HCT116 (cell line): ENCODE data around the gene BLOC1S2. TPM values are rescaled to one million over a fixed set of nuclear protein-coding genes. Genes with fewer than 3 reads are reported as not detected.

Source experiments
- ATAC-seq: fragments of 200-7000 bp; cut with Tn5 transposase; 2 replicates; pipeline ENCODE4 v1.9.1; 2020; ENCODE audit warnings: mild to moderate bottlenecking, moderate library complexity
- BruUV-seq: library from RNA; stranded (reverse); fragments of 400-500 nt; replicated peaks from 2 replicates; lab custom pipeline; 2021; lab: Mats Ljungman, UMichigan
- CTCF ChIA-PET: fragments of 300-600 bp; sonication (Branson Sonifier 250); formaldehyde crosslinking; loops from one replicate; lab custom pipeline; 2021; ENCODE audit warnings: antibody characterized with exemption; lab: Charles Lee
- POLR2A ChIA-PET: fragments of 300-600, 350-600 bp; sonication (Branson Sonifier 250); formaldehyde crosslinking; loops from one replicate; lab custom pipeline; 2021; ENCODE audit warnings: antibody characterized with exemption; lab: Charles Lee
- RAD21 ChIA-PET, 2 experiments: fragments of 300-600 bp; sonication (Branson Sonifier 250); formaldehyde crosslinking; loops; one replicate each; lab custom pipeline; 2023; ENCODE audit warnings: low total read pairs in 2 of 2; ENCODE audit not compliant: uncharacterized antibody in 2 of 2, unreplicated experiment in 2 of 2, low non-redundant PET in 1 of 2; lab: Charles Lee
- DNase-seq: peaks from one replicate; pipeline ENCODE4 v3.0.0-alpha.2; 2010; ENCODE audit warnings: low read depth, low spot score
- H2AFZ ChIP-seq: fragments of 200-600 bp; shearing (Covaris generic), sonication (generic); 2 replicates; pipeline ENCODE4 v1.6.1; 2017; ENCODE audit warnings: low read depth, mixed run types, mixed read lengths, antibody characterized with exemption, low read length; ENCODE audit not compliant: poor library complexity, severe bottlenecking
- H3K27ac ChIP-seq: 2 replicates; pipeline ENCODE4 v1.5.1; 2012; ENCODE audit warnings: low read depth, low read length
- H3K27me3 ChIP-seq: fragments of 200-600 bp; sonication (generic); 2 replicates; pipeline ENCODE4 v1.6.1; 2016; ENCODE audit warnings: mixed run types, low read length, mixed read lengths; ENCODE audit not compliant: insufficient read depth
- H3K36me3 ChIP-seq, 2 experiments: fragments of 200-500 bp in 1 of 2; fragments of 200-600 bp in 1 of 2; sonication (Bioruptor generic) in 1 of 2; sonication (generic) in 1 of 2; 2 replicates each; pipeline versions ENCODE4 v1.5.1 to v1.6.1; 2014 to 2016; ENCODE audit warnings: low read length in 2 of 2, inconsistent platforms in 1 of 2, mixed read lengths in 1 of 2, mixed run types in 1 of 2; ENCODE audit not compliant: insufficient read depth in 2 of 2, control insufficient read depth in 1 of 2
- H3K4me1 ChIP-seq, 2 experiments: fragments of 200-600 bp in 1 of 2; sonication (generic) in 1 of 2; 2 replicates each; pipeline versions ENCODE4 v1.5.1 to v1.6.1; 2012 to 2017; ENCODE audit warnings: low read length in 2 of 2, inconsistent platforms in 1 of 2, mild to moderate bottlenecking in 1 of 2, mixed read lengths in 1 of 2, mixed run types in 1 of 2, moderate library complexity in 1 of 2; ENCODE audit not compliant: insufficient read depth in 2 of 2, control insufficient read depth in 1 of 2
- H3K4me2 ChIP-seq: fragments of 200-600 bp; sonication (generic); 2 replicates; pipeline ENCODE4 v1.6.1; 2017; ENCODE audit warnings: mixed run types, low read length, mixed read lengths
- H3K4me3 ChIP-seq, 2 experiments: fragments of 200-600 bp in 1 of 2; sonication (generic) in 1 of 2; replicated peaks in 1 of 2; 2 replicates each; pipeline ENCODE4 v1.5.1; 2011 to 2016; ENCODE audit warnings: low read length in 2 of 2, control low read depth in 1 of 2, low read depth in 1 of 2, mild to moderate bottlenecking in 1 of 2, mixed read lengths in 1 of 2, mixed run types in 1 of 2
- H3K79me2 ChIP-seq: fragments of 200-600 bp; sonication (generic); 2 replicates; pipeline ENCODE4 v1.6.1; 2017; ENCODE audit warnings: mild to moderate bottlenecking, mixed run types, low read length, moderate library complexity, mixed read lengths; ENCODE audit not compliant: insufficient read depth
- H3K9ac ChIP-seq: fragments of 200-600 bp; sonication (generic); 2 replicates; pipeline ENCODE4 v1.6.1; 2016; ENCODE audit warnings: low read length, mixed read lengths
- H3K9me2 ChIP-seq: fragments of 200-600 bp; sonication (generic), shearing (Covaris generic); 2 replicates; pipeline ENCODE4 v1.6.1; 2017; ENCODE audit warnings: mixed run types, mild to moderate bottlenecking, moderate library complexity; ENCODE audit not compliant: insufficient read depth
- H3K9me3 ChIP-seq, 2 experiments: fragments of 200-500 bp in 1 of 2; fragments of 200-600 bp in 1 of 2; sonication (Bioruptor generic) in 1 of 2; sonication (generic) in 1 of 2; 2 replicates each; pipeline ENCODE4 v1.6.1; 2014 to 2017; ENCODE audit warnings: low read length in 2 of 2, mixed read lengths in 2 of 2, inconsistent platforms in 1 of 2, low read depth in 1 of 2, mild to moderate bottlenecking in 1 of 2, mixed run types in 1 of 2, moderate library complexity in 1 of 2; ENCODE audit not compliant: control insufficient read depth in 1 of 2, insufficient read depth in 1 of 2
- H4K20me1 ChIP-seq: fragments of 200-600 bp; sonication (generic), shearing (Covaris generic); 2 replicates; pipeline ENCODE4 v1.6.1; 2017; ENCODE audit warnings: mixed run types, mild to moderate bottlenecking, moderate library complexity; ENCODE audit not compliant: insufficient read depth
- ATF3 ChIP-seq: IDR thresholded peaks from 2 replicates; pipeline ENCODE4 v1.6.1; 2012
- CBX3 ChIP-seq: IDR thresholded peaks from 2 replicates; pipeline ENCODE4 v1.6.1; 2012; ENCODE audit warnings: low read depth
- ELF1 ChIP-seq: IDR thresholded peaks from 2 replicates; pipeline ENCODE4 v1.6.1; 2012; ENCODE audit warnings: low read depth, borderline replicate concordance
- EZH2 ChIP-seq: fragments of 200-600 bp; sonication (generic); IDR thresholded peaks from 2 replicates; pipeline ENCODE4 v1.6.1; 2017; ENCODE audit warnings: antibody characterized with exemption, mixed run types
- EZH2phosphoT487 ChIP-seq: fragments of 200-600 bp; IDR thresholded peaks from 2 replicates; pipeline ENCODE4 v1.6.1; 2018; ENCODE audit warnings: antibody characterized with exemption, borderline replicate concordance
- JUND ChIP-seq: IDR thresholded peaks from 2 replicates; pipeline ENCODE4 v1.6.1; 2012
- POLR2AphosphoS5 ChIP-seq: IDR thresholded peaks from 2 replicates; pipeline ENCODE4 v1.6.1; 2011; ENCODE audit warnings: mild to moderate bottlenecking, low read depth, low read length, moderate library complexity
- YY1 ChIP-seq: IDR thresholded peaks from 2 replicates; pipeline ENCODE4 v1.6.1; 2011; ENCODE audit warnings: low read length, low read depth, moderate library complexity, mild to moderate bottlenecking; ENCODE audit not compliant: insufficient replicate concordance; ENCODE audit errors: extremely low read depth
- ZBTB33 ChIP-seq: IDR thresholded peaks from 2 replicates; pipeline ENCODE4 v1.6.1; 2011; ENCODE audit warnings: mild to moderate bottlenecking, low read length, moderate library complexity; ENCODE audit not compliant: insufficient replicate concordance; ENCODE audit errors: extremely low read depth
- intact Hi-C: fragments of 100-400 bp; cut with micrococcal nuclease; formaldehyde crosslinking; loops from 2 replicates; pipeline ENCODE4 v1.10.0; 2022
- total RNA-seq: library from RNA; stranded (reverse); gene quantifications from one replicate; pipeline ENCODE4 v1.2.1, GENCODE V29; 2021; ENCODE audit not compliant: unreplicated experiment

BLOC1S2 gene
- total RNA-seq, 1 experiment from 2014 or later = 54.6 TPM

DNA sequence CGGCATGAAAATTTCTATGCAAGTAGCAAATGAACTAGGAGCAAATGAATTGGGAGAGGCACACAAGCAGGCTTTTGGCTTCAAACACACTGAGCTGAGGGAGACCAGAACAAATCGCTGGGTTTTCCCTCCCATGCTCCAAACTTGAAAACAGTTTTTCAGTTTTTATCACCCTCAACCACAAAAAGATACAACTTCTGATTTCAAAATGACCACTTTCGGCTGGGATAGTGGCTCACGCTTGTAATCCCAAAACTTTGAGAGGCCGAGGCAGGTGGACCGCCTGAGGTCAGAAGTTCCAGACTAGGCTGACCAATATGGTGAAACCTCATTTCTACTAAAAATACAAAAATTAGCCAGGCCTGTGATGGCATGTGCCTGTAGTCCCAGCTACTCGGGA, 48.1 kb downstream of the BLOC1S2 start:
- Histone ChIP-seq H3K4me3 (no peak overlapping the region), H3K4me1 (no peaks in the 10 kb centered on the region), H4K20me1 (no peaks in the 10 kb centered on the region), H3K4me2 (no peak overlapping the region), H3K36me3 (peaks cover 33 to 58% of the 10 kb centered on the region in 2 experiments), H3K27me3 (no peaks in the 10 kb centered on the region), H3K9me3 (no peaks in the 10 kb centered on the region), H3K9ac (no peak overlapping the region), H3K9me2 (no peaks in the 10 kb centered on the region), H3K79me2 (peaks cover 5% of the 10 kb centered on the region; the same call in 1 of the 2 replicates), H2AFZ (no peak overlapping the region), H3K27ac (no peak overlapping the region)
- RAD21 ChIA-PET = no interaction called here
- intact Hi-C loops = no loop called here
- CTCF ChIA-PET = interaction anchor here (0.7 kb wide), 1 partner anchor 375 kb away, joined by 4 read pairs; no protein-coding TSS in a partner anchor
- TF ChIP-seq ELF1 (no peak), EZH2phosphoT487 (no peak), JUND (no peak), YY1 (no peak), CBX3 (no peak), EZH2 (no peak), ZBTB33 (no peak), POLR2AphosphoS5 (no peak), ATF3 (no peak)
- no TSS peak for BruUV-seq
- DNase-seq (no peak), ATAC-seq (no peak)
- POLR2A ChIA-PET = no interaction called here
